Measurements from ENCODE around the gene FLYWCH1. TPM values are rescaled to one million over a fixed set of nuclear protein-coding genes. Genes with fewer than 3 reads are reported as not detected.

FLYWCH1 gene
- total and polyA plus RNA-seq, 2 of the 8 experiments (the other 6 are each of a cell fraction or from before 2014, with no cell fraction given): 12.4 to 23.5 TPM

DNA sequence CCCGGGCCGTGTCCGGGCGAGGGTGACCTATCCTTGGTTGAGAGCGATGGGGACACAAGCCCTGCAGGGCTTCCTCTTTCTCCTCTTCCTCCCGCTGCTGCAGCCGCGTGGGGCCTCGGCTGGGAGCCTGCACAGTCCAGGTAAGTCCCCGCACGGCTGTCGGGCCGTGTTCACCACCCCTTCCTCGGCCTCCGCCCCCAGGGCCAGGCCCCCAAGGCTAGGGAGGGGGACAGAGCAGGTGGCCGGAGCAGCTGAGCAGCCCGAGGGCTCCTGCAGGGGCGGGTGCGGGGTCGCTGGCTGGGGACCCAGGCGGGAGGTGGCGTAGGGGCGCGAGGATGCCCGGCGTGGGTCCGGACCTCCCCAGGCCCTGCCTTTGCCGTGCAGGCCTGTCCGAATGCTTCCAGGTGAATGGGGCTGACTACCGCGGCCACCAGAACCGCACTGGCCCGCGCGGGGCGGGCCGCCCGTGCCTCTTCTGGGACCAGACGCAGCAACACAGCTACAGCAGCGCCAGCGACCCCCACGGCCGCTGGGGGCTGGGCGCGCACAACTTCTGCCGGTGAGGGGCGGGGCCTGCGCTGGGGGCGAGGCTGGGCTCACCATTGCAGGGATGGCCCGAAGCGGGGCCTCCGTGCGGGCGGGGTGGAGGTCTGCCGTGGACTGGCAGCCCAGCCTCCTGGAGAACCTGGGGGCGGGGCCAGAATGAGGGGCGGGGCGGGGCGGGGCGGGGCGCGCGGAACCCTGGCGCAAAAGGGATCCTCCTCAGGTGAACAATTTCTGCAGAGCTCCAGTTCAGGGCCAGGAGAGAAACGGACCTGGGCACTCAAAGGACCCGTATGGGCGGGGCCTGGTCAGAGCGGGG lies 53.0 kb downstream of the FLYWCH1 start (continued):
- TF ChIP-seq ASH2L (IDR thresholded peaks at IDR 0.05; ENCODE audit: low read length) (peak; percentile 2), BACH1 (IDR thresholded peaks at IDR 0.05; ENCODE audit: low read length) (peak; percentile 14; the same call in 1 of the 2 replicates)

Data from H1 (cell line).